Calu3 (cell line): ENCODE results near the gene ANAPC10. TPM values are rescaled to one million over a fixed set of nuclear protein-coding genes. Genes with fewer than 3 reads are reported as not detected.
A peak's percentile ranks its signal among the peaks of the same experiment; 100 is the strongest.
"Not testable (repeated sequence)": the region's sequence is repeated elsewhere in the genome, so short reads cannot be mapped to it uniquely, and the experiment has no call there.

ENCODE experiments used
- Bru-seq: library from RNA; stranded (reverse); fragments of 400-500 nt; gene quantifications from one replicate; lab custom pipeline; 2021; lab: Mats Ljungman, UMichigan
- BruChase-seq, 2 experiments: library from RNA; stranded (reverse); fragments of 400-500 nt; gene quantifications; one replicate each; lab custom pipeline; 2021; lab: Mats Ljungman, UMichigan
- BruUV-seq: library from RNA; stranded (reverse); fragments of 400-500 nt; replicated peaks from 2 replicates; lab custom pipeline; 2021; lab: Mats Ljungman, UMichigan
- CTCF ChIA-PET: fragments of 300-600 bp; sonication (Branson Sonifier 250); formaldehyde crosslinking; loops from one replicate; lab custom pipeline; 2022; ENCODE audit warnings: antibody characterized with exemption; lab: Charles Lee
- DNase-seq: peaks from one replicate; pipeline ENCODE4 v3.0.0; 2022
- H3K27ac Mint-ChIP-seq: one replicate; pipeline ENCODE4 v1.8.0; 2022; ENCODE audit warnings: mixed read lengths; ENCODE audit not compliant: unreplicated experiment
- H3K27me3 Mint-ChIP-seq: one replicate; pipeline ENCODE4 v1.8.0; 2022; ENCODE audit warnings: mixed read lengths; ENCODE audit not compliant: unreplicated experiment
- H3K36me3 Mint-ChIP-seq: one replicate; pipeline ENCODE4 v1.8.0; 2022; ENCODE audit warnings: mild to moderate bottlenecking, moderate library complexity, mixed read lengths; ENCODE audit not compliant: insufficient read depth, unreplicated experiment
- H3K4me1 Mint-ChIP-seq: one replicate; pipeline ENCODE4 v1.8.0; 2022; ENCODE audit warnings: mild to moderate bottlenecking, low read depth, mixed read lengths; ENCODE audit not compliant: unreplicated experiment
- H3K4me3 Mint-ChIP-seq: one replicate; pipeline ENCODE4 v1.8.0; 2022; ENCODE audit warnings: mild to moderate bottlenecking, low read depth, moderate library complexity, mixed read lengths; ENCODE audit not compliant: unreplicated experiment
- H3K9me3 Mint-ChIP-seq: one replicate; pipeline ENCODE4 v1.8.0; 2022; ENCODE audit warnings: low read depth, mixed read lengths; ENCODE audit not compliant: unreplicated experiment
- CTCF ChIP-seq: fragments of 200-600 bp; IDR thresholded peaks from one replicate; pipeline ENCODE4 v1.8.0; 2022; ENCODE audit warnings: antibody characterized with exemption; ENCODE audit not compliant: unreplicated experiment
- intact Hi-C: fragments of 100-400 bp; cut with micrococcal nuclease; formaldehyde crosslinking; loops from one replicate; pipeline ENCODE4 v1.10.0; 2022; ENCODE audit not compliant: unreplicated experiment
- long read RNA-seq: library from polyadenylated mRNA; stranded (forward); transcript quantifications from one replicate; pipeline ENCODE4 v2.0.0, GENCODE V29; 2022
- total RNA-seq: library from RNA; stranded (reverse); gene quantifications from 2 replicates; pipeline ENCODE4 v1.2.3, GENCODE V29; 2022

Gene ANAPC10
- total RNA-seq (14.1 and 20.4 TPM in 2 replicates), Bru-seq, nascent RNA (percentile 64 among the genes with signal in this experiment), BruChase-seq, experiment 1, labeled RNA remaining after a 6-hour chase (percentile 81 among the genes with signal in this experiment), BruChase-seq, experiment 2, labeled RNA remaining after a 2-hour chase (percentile 88 among the genes with signal in this experiment)
- long read RNA-seq, transcript ANAPC10-201 (5 exons, 868 nt) = minor isoform, 7 of 32 reads
- long read RNA-seq, transcript ANAPC10-209 (5 exons, 1,025 nt) = major isoform, 17 of 32 reads
- long read RNA-seq, partial matches to known transcripts = 0 of 32 reads
- long read RNA-seq, other reads (novel, unspliced or antisense) = 7 of 32 reads

GRCh38 chr4:145097821-145098674 is at the start of gene ANAPC10, which contains the start of gene ABCE1:
ANAPC10 (minus strand) TSS chr4:145098196; CDS start chr4:145096099, 2,097 bp downstream.
ABCE1 (plus strand) TSS chr4:145098311; CDS start chr4:145104413, 6,102 bp downstream.
- DNase-seq = peak; percentile 89
- Mint-ChIP-seq H3K4me3 (peak within 1 kb of the TSS; percentile 86), H3K36me3 (peaks cover 38% of the 10 kb centered on the region), H3K4me1 (peaks cover 11% of the 10 kb centered on the region), H3K9me3 (no peaks in the 10 kb centered on the region), H3K27ac (peak within 1 kb of the TSS; percentile 94), H3K27me3 (no peaks in the 10 kb centered on the region)
- no TSS peak for BruUV-seq
- intact Hi-C loops = no loop called here
- CTCF ChIA-PET = interaction anchor here (0.6 kb wide), 1 partner anchor 196 kb away, joined by 8 read pairs; no protein-coding TSS in a partner anchor
- no peak for TF ChIP-seq CTCF

GRCh38 chr4:145136219-145136618 is 38.2 kb upstream of the ANAPC10 start:
- BruUV-seq, H3K4me3 Mint-ChIP-seq, H3K36me3 Mint-ChIP-seq, H3K4me1 Mint-ChIP-seq, H3K27ac Mint-ChIP-seq, CTCF ChIA-PET, H3K27me3 Mint-ChIP-seq, DNase-seq, intact Hi-C loops, H3K9me3 Mint-ChIP-seq: not testable (repeated sequence)

- BruUV-seq = no TSS peak
- peaks cover 8% of the 10 kb centered on the region for H3K4me1 Mint-ChIP-seq
- H3K9me3 Mint-ChIP-seq = no peaks in the 10 kb centered on the region
- peaks cover 16% of the 10 kb centered on the region for H3K36me3 Mint-ChIP-seq
- no peak overlapping the region for H3K4me3 Mint-ChIP-seq
- intact Hi-C loops = loop anchor here (2.0 kb wide), 1 partner anchor 14 kb away; no protein-coding TSS in a partner anchor
- CTCF ChIA-PET = no interaction called here
- H3K27ac Mint-ChIP-seq = peak overlapping the region; percentile 53
- no peak for TF ChIP-seq CTCF
- no peak for DNase-seq
- no peaks in the 10 kb centered on the region for H3K27me3 Mint-ChIP-seq
These were observed 34.6 kb upstream of the ANAPC10 start for GRCh38 chr4:145132511-145133098.

- no peak overlapping the region for H3K27ac Mint-ChIP-seq
- BruUV-seq = no TSS peak
- H3K27me3 Mint-ChIP-seq = no peaks in the 10 kb centered on the region
- no peaks in the 10 kb centered on the region for H3K9me3 Mint-ChIP-seq
- H3K4me3 Mint-ChIP-seq = no peak overlapping the region
- intact Hi-C loops = loop anchor here (2.0 kb wide), 1 partner anchor 13 kb away; no protein-coding TSS in a partner anchor
- no peak for DNase-seq
- TF ChIP-seq CTCF = no peak
- peaks cover 17% of the 10 kb centered on the region for H3K36me3 Mint-ChIP-seq
- peaks cover 8% of the 10 kb centered on the region for H3K4me1 Mint-ChIP-seq
- CTCF ChIA-PET = no interaction called here
These were observed 33.9 kb upstream of the ANAPC10 start for GRCh38 chr4:145131848-145132247.
